HFF-Myc (cell line): ENCODE measurements around the gene TMEM39B.
"Not testable (repeated sequence)": the region's sequence is repeated elsewhere in the genome, so short reads cannot be mapped to it uniquely, and the experiment has no call there.

Experiments used
- DNase-seq: peaks from one replicate; pipeline ENCODE4 v3.0.0-alpha.2; 2011; ENCODE audit warnings: low read depth; ENCODE audit errors: extremely low read depth
- H3K4me3 ChIP-seq: replicated peaks from 2 replicates; pipeline ENCODE4 v1.5.1; 2011; ENCODE audit warnings: low read depth, mild to moderate bottlenecking, control low read depth, low read length
- CTCF ChIP-seq: IDR thresholded peaks from 2 replicates; pipeline ENCODE4 v1.5.1; 2012; ENCODE audit warnings: mild to moderate bottlenecking, low read depth, low read length, control low read depth; ENCODE audit errors: missing control alignments

The TMEM39B gene

GRCh38 chr1:32082022-32082421 is 9.3 kb downstream of the TMEM39B start:
- no peak overlapping the region for H3K4me3 ChIP-seq
- DNase-seq = no peak
- TF ChIP-seq CTCF = no peak

- not testable (repeated sequence) for DNase-seq, H3K4me3 ChIP-seq
These were observed 13.6 kb downstream of the TMEM39B start for GRCh38 chr1:32086381-32086780.

GRCh38 chr1:32091176-32091575 is 18.4 kb downstream of the TMEM39B start:
- DNase-seq = no peak
- H3K4me3 ChIP-seq = no peak overlapping the region
- no peak for TF ChIP-seq CTCF

DNA sequence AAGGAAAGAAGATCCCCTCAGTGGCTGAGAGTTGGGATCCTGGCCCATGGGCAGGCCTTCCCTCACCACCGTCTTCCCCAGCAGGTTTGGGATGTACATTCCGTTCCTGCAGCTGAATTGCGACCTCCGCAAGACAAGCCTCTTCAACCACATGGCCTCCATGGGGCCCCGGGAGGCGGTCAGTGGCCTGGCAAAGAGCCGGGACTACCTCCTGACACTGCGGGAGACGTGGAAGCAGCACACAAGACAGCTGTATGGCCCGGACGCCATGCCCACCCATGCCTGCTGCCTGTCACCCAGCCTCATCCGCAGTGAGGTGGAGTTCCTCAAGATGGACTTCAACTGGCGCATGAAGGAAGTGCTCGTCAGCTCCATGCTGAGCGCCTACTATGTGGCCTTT is 18.9 kb downstream of the TMEM39B start:
- no peak for TF ChIP-seq CTCF
- no peak overlapping the region for H3K4me3 ChIP-seq
- no peak for DNase-seq

- no peak for DNase-seq
- no peak for TF ChIP-seq CTCF
- H3K4me3 ChIP-seq = no peak overlapping the region
These were observed 22.2 kb downstream of the TMEM39B start for GRCh38 chr1:32094746-32095521.

DNA sequence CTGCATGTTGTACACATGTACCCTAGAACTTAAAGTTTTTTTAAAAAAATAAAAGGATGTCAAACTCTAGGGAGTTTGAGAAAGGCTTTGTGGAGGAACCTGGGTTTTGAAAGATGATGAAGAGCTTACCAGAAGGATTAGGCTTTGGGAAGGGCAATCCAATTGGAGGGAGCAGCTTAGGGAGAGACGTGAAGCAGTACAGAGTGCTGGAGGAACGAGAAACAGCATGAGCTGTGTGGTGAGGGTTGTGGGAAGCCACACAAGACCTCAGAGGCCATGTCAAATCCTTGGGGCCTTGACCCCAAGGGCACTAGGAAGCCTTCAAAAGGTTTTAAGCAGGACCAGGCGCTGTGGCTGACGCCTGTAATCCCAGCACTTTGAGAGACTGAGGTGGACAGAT is 26.7 kb downstream of the TMEM39B start:
- DNase-seq = no peak
- no peak overlapping the region for H3K4me3 ChIP-seq
- no peak for TF ChIP-seq CTCF

DNA sequence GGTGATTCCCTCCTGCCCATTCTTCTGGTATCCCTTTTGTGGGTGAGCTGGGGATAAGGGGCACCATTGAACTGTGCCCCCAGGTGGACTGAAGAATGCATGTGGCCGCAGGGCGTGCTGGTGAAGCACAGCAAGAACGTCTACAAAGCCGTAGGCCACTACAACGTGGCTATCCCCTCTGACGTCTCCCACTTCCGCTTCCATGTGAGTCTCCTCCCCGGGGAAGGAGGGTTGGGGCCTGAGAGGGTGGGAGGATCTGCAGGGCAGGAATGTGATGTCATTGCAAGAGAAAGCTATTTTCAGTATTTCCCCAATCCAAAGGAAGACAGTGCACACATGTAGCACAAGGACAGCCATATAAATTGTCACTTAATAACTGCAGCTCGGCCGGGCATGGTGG is 27.6 kb downstream of the TMEM39B start:
- no peak for TF ChIP-seq CTCF
- H3K4me3 ChIP-seq = no peak overlapping the region
- DNase-seq = no peak
